ENCODE results near the gene FBXO17.

Gene FBXO17

GRCh38 chr19:38975214-38975860 lies at the start of gene FBXO17:
FBXO17 (minus strand) TSS chr19:38975742; CDS start chr19:38950319, 25,423 bp downstream.
- peak within 1 kb of the TSS; percentile 38 for H3K4me3 ChIP-seq (ENCODE audit: low read length)
- H3K27me3 ChIP-seq (ENCODE audit: insufficient read depth, low read length): peaks cover 25% of the 10 kb centered on the region
- no peaks in the 10 kb centered on the region for H3K36me3 ChIP-seq (ENCODE audit: insufficient read depth, low read length)
- H2AFZ ChIP-seq (ENCODE audit: low read depth, low read length): no peak within 1 kb of the TSS
- H3K4me1 ChIP-seq (ENCODE audit: insufficient read depth, low read length): no peaks in the 10 kb centered on the region
- H3K9me3 ChIP-seq (ENCODE audit: low read length): peaks cover 4% of the 10 kb centered on the region

GRCh38 chr19:39024875-39025641 lies 49.5 kb upstream of the FBXO17 start:
- Histone ChIP-seq H3K36me3 (ENCODE audit: insufficient read depth, low read length) (no peaks in the 10 kb centered on the region), H3K4me3 (ENCODE audit: low read length) (no peak overlapping the region), H3K27me3 (ENCODE audit: insufficient read depth, low read length) (peaks cover under 1% of the 10 kb centered on the region), H2AFZ (ENCODE audit: low read depth, low read length) (no peak overlapping the region), H3K4me1 (ENCODE audit: insufficient read depth, low read length) (no peaks in the 10 kb centered on the region), H3K9me3 (ENCODE audit: low read length) (no peaks in the 10 kb centered on the region)

GRCh38 chr19:39021063-39021462 lies 45.5 kb upstream of the FBXO17 start:
- no peaks in the 10 kb centered on the region for H3K4me1 ChIP-seq (ENCODE audit: insufficient read depth, low read length)
- no peaks in the 10 kb centered on the region for H3K27me3 ChIP-seq (ENCODE audit: insufficient read depth, low read length)
- H3K9me3 ChIP-seq (ENCODE audit: low read length): no peaks in the 10 kb centered on the region
- no peak overlapping the region for H2AFZ ChIP-seq (ENCODE audit: low read depth, low read length)
- H3K4me3 ChIP-seq (ENCODE audit: low read length): no peak overlapping the region
- H3K36me3 ChIP-seq (ENCODE audit: insufficient read depth, low read length): no peaks in the 10 kb centered on the region

GRCh38 chr19:39017646-39018045 lies 42.1 kb upstream of the FBXO17 start:
- no peaks in the 10 kb centered on the region for H3K27me3 ChIP-seq (ENCODE audit: insufficient read depth, low read length)
- no peaks in the 10 kb centered on the region for H3K4me1 ChIP-seq (ENCODE audit: insufficient read depth, low read length)
- H3K9me3 ChIP-seq (ENCODE audit: low read length): no peaks in the 10 kb centered on the region
- H3K36me3 ChIP-seq (ENCODE audit: insufficient read depth, low read length): no peaks in the 10 kb centered on the region
- no peak overlapping the region for H2AFZ ChIP-seq (ENCODE audit: low read depth, low read length)
- H3K4me3 ChIP-seq (ENCODE audit: low read length): no peak overlapping the region

GRCh38 chr19:39017026-39017425 lies 41.5 kb upstream of the FBXO17 start:
- Histone ChIP-seq H3K36me3 (ENCODE audit: insufficient read depth, low read length) (no peaks in the 10 kb centered on the region), H3K4me1 (ENCODE audit: insufficient read depth, low read length) (no peaks in the 10 kb centered on the region), H3K4me3 (ENCODE audit: low read length) (no peak overlapping the region), H3K9me3 (ENCODE audit: low read length) (no peaks in the 10 kb centered on the region), H3K27me3 (ENCODE audit: insufficient read depth, low read length) (no peaks in the 10 kb centered on the region), H2AFZ (ENCODE audit: low read depth, low read length) (no peak overlapping the region)

GRCh38 chr19:39014037-39014436 lies 38.5 kb upstream of the FBXO17 start:
- no peaks in the 10 kb centered on the region for H3K9me3 ChIP-seq (ENCODE audit: low read length)
- no peaks in the 10 kb centered on the region for H3K36me3 ChIP-seq (ENCODE audit: insufficient read depth, low read length)
- no peaks in the 10 kb centered on the region for H3K27me3 ChIP-seq (ENCODE audit: insufficient read depth, low read length)
- H2AFZ ChIP-seq (ENCODE audit: low read depth, low read length): no peak overlapping the region
- no peaks in the 10 kb centered on the region for H3K4me1 ChIP-seq (ENCODE audit: insufficient read depth, low read length)
- H3K4me3 ChIP-seq (ENCODE audit: low read length): no peak overlapping the region

GRCh38 chr19:39009001-39009400 lies 33.5 kb upstream of the FBXO17 start:
- Histone ChIP-seq H3K9me3 (ENCODE audit: low read length) (no peaks in the 10 kb centered on the region), H3K36me3 (ENCODE audit: insufficient read depth, low read length) (no peaks in the 10 kb centered on the region), H3K4me3 (ENCODE audit: low read length) (no peak overlapping the region), H2AFZ (ENCODE audit: low read depth, low read length) (no peak overlapping the region), H3K27me3 (ENCODE audit: insufficient read depth, low read length) (no peaks in the 10 kb centered on the region), H3K4me1 (ENCODE audit: insufficient read depth, low read length) (no peaks in the 10 kb centered on the region)

GRCh38 chr19:39008137-39008536 lies 32.6 kb upstream of the FBXO17 start:
- no peak overlapping the region for H3K4me3 ChIP-seq (ENCODE audit: low read length)
- H2AFZ ChIP-seq (ENCODE audit: low read depth, low read length): no peak overlapping the region
- no peaks in the 10 kb centered on the region for H3K27me3 ChIP-seq (ENCODE audit: insufficient read depth, low read length)
- H3K9me3 ChIP-seq (ENCODE audit: low read length): no peaks in the 10 kb centered on the region
- no peaks in the 10 kb centered on the region for H3K36me3 ChIP-seq (ENCODE audit: insufficient read depth, low read length)
- no peaks in the 10 kb centered on the region for H3K4me1 ChIP-seq (ENCODE audit: insufficient read depth, low read length)

- Histone ChIP-seq H2AFZ (ENCODE audit: low read depth, low read length) (no peak overlapping the region), H3K27me3 (ENCODE audit: insufficient read depth, low read length) (no peaks in the 10 kb centered on the region), H3K36me3 (ENCODE audit: insufficient read depth, low read length) (no peaks in the 10 kb centered on the region), H3K4me3 (ENCODE audit: low read length) (no peak overlapping the region), H3K9me3 (ENCODE audit: low read length) (no peaks in the 10 kb centered on the region), H3K4me1 (ENCODE audit: insufficient read depth, low read length) (no peaks in the 10 kb centered on the region)
These were observed 31.6 kb upstream of the FBXO17 start for GRCh38 chr19:39007096-39007495.

- no peaks in the 10 kb centered on the region for H3K27me3 ChIP-seq (ENCODE audit: insufficient read depth, low read length)
These were observed 28.9 kb upstream of the FBXO17 start for GRCh38 chr19:39004403-39004802.

GRCh38 chr19:39003796-39004195 lies 28.3 kb upstream of the FBXO17 start:
- no peaks in the 10 kb centered on the region for H3K9me3 ChIP-seq (ENCODE audit: low read length)
- no peaks in the 10 kb centered on the region for H3K36me3 ChIP-seq (ENCODE audit: insufficient read depth, low read length)
- H3K4me3 ChIP-seq (ENCODE audit: low read length): no peak overlapping the region
- no peaks in the 10 kb centered on the region for H3K27me3 ChIP-seq (ENCODE audit: insufficient read depth, low read length)
- no peaks in the 10 kb centered on the region for H3K4me1 ChIP-seq (ENCODE audit: insufficient read depth, low read length)
- H2AFZ ChIP-seq (ENCODE audit: low read depth, low read length): no peak overlapping the region

More at GRCh38 chr19:39004403-39004802, 28.9 kb upstream of the FBXO17 start:
- H3K36me3 ChIP-seq (ENCODE audit: insufficient read depth, low read length): no peaks in the 10 kb centered on the region
- no peak overlapping the region for H3K4me3 ChIP-seq (ENCODE audit: low read length)
- no peak overlapping the region for H2AFZ ChIP-seq (ENCODE audit: low read depth, low read length)
- H3K9me3 ChIP-seq (ENCODE audit: low read length): no peaks in the 10 kb centered on the region
- H3K4me1 ChIP-seq (ENCODE audit: insufficient read depth, low read length): no peaks in the 10 kb centered on the region

GRCh38 chr19:39003188-39003587 lies 27.6 kb upstream of the FBXO17 start:
- H3K9me3 ChIP-seq (ENCODE audit: low read length): no peaks in the 10 kb centered on the region
- H3K36me3 ChIP-seq (ENCODE audit: insufficient read depth, low read length): no peaks in the 10 kb centered on the region
- no peak overlapping the region for H2AFZ ChIP-seq (ENCODE audit: low read depth, low read length)
- no peak overlapping the region for H3K4me3 ChIP-seq (ENCODE audit: low read length)
- no peaks in the 10 kb centered on the region for H3K4me1 ChIP-seq (ENCODE audit: insufficient read depth, low read length)
- H3K27me3 ChIP-seq (ENCODE audit: insufficient read depth, low read length): no peaks in the 10 kb centered on the region

- H3K4me1 ChIP-seq (ENCODE audit: insufficient read depth, low read length): no peaks in the 10 kb centered on the region
- no peak overlapping the region for H3K4me3 ChIP-seq (ENCODE audit: low read length)
- H3K27me3 ChIP-seq (ENCODE audit: insufficient read depth, low read length): no peaks in the 10 kb centered on the region
- no peaks in the 10 kb centered on the region for H3K9me3 ChIP-seq (ENCODE audit: low read length)
- H3K36me3 ChIP-seq (ENCODE audit: insufficient read depth, low read length): no peaks in the 10 kb centered on the region
- H2AFZ ChIP-seq (ENCODE audit: low read depth, low read length): no peak overlapping the region
These were observed 25.5 kb upstream of the FBXO17 start for GRCh38 chr19:39001041-39001440.
